ENCODE data around the gene GAD2.

GAD2 gene

GRCh38 chr10:26205223-26205622, 11.4 kb upstream of the GAD2 start:
- no peaks in the 10 kb centered on the region for H3K36me3 ChIP-seq (ENCODE audit: insufficient read depth)
- no peak for TF ChIP-seq CTCF (conservative IDR thresholded peaks at IDR 0.05; ENCODE audit: low read depth, low read length)
- no peak overlapping the region for H3K9ac ChIP-seq
- H3K27me3 ChIP-seq (ENCODE audit: insufficient read depth, low read depth) = no peaks in the 10 kb centered on the region
- no peak overlapping the region for H2AFZ ChIP-seq (ENCODE audit: low read depth)
- H3K4me3 ChIP-seq (IDR thresholded peaks at IDR 0.05; ENCODE audit: insufficient read depth, low read depth, low read length) = no peak overlapping the region
- H3K4me1 ChIP-seq (ENCODE audit: low read depth, poor library complexity, severe bottlenecking) = no peaks in the 10 kb centered on the region
- H3K79me2 ChIP-seq (ENCODE audit: insufficient read depth, low read depth) = no peaks in the 10 kb centered on the region
- H3K4me2 ChIP-seq = no peak overlapping the region
- H4K20me1 ChIP-seq (ENCODE audit: insufficient read depth) = no peaks in the 10 kb centered on the region
- no peak overlapping the region for H3K27ac ChIP-seq

GRCh38 chr10:26211781-26212444, 4.7 kb upstream of the GAD2 start:
- TF ChIP-seq CTCF (conservative IDR thresholded peaks at IDR 0.05; ENCODE audit: low read depth, low read length) = no peak
- H3K4me3 ChIP-seq (IDR thresholded peaks at IDR 0.05; ENCODE audit: insufficient read depth, low read depth, low read length) = no peak overlapping the region

GRCh38 chr10:26212511-26212910, 4.1 kb upstream of the GAD2 start:
- H3K36me3 ChIP-seq (ENCODE audit: insufficient read depth) = no peaks in the 10 kb centered on the region
- H3K4me2 ChIP-seq = no peak overlapping the region
- H3K9ac ChIP-seq = no peak overlapping the region
- H3K79me2 ChIP-seq (ENCODE audit: insufficient read depth, low read depth) = no peaks in the 10 kb centered on the region
- H3K4me1 ChIP-seq (ENCODE audit: low read depth, poor library complexity, severe bottlenecking) = no peaks in the 10 kb centered on the region
- H3K4me3 ChIP-seq (IDR thresholded peaks at IDR 0.05; ENCODE audit: insufficient read depth, low read depth, low read length) = no peak overlapping the region
- H3K27ac ChIP-seq = no peak overlapping the region
- no peaks in the 10 kb centered on the region for H4K20me1 ChIP-seq (ENCODE audit: insufficient read depth)
- H3K27me3 ChIP-seq (ENCODE audit: insufficient read depth, low read depth) = no peaks in the 10 kb centered on the region
- TF ChIP-seq CTCF (conservative IDR thresholded peaks at IDR 0.05; ENCODE audit: low read depth, low read length) = no peak
- no peak overlapping the region for H2AFZ ChIP-seq (ENCODE audit: low read depth)

More at GRCh38 chr10:26211781-26212444, 4.7 kb upstream of the GAD2 start:
- H3K36me3 ChIP-seq (ENCODE audit: insufficient read depth) = no peaks in the 10 kb centered on the region
- no peaks in the 10 kb centered on the region for H3K4me1 ChIP-seq (ENCODE audit: low read depth, poor library complexity, severe bottlenecking)
- no peaks in the 10 kb centered on the region for H3K27me3 ChIP-seq (ENCODE audit: insufficient read depth, low read depth)
- no peaks in the 10 kb centered on the region for H3K79me2 ChIP-seq (ENCODE audit: insufficient read depth, low read depth)
- H4K20me1 ChIP-seq (ENCODE audit: insufficient read depth) = no peaks in the 10 kb centered on the region
- H3K27ac ChIP-seq = no peak overlapping the region
- no peak overlapping the region for H3K9ac ChIP-seq
- H2AFZ ChIP-seq (ENCODE audit: low read depth) = no peak overlapping the region
- H3K4me2 ChIP-seq = no peak overlapping the region

- Histone ChIP-seq H3K36me3 (ENCODE audit: insufficient read depth) (no peaks in the 10 kb centered on the region), H3K4me3 (IDR thresholded peaks at IDR 0.05; ENCODE audit: insufficient read depth, low read depth, low read length) (no peak overlapping the region), H2AFZ (ENCODE audit: low read depth) (no peak overlapping the region), H3K27me3 (ENCODE audit: insufficient read depth, low read depth) (no peaks in the 10 kb centered on the region), H3K9ac (no peak overlapping the region), H3K4me2 (no peak overlapping the region), H3K27ac (no peak overlapping the region), H4K20me1 (ENCODE audit: insufficient read depth) (no peaks in the 10 kb centered on the region), H3K79me2 (ENCODE audit: insufficient read depth, low read depth) (no peaks in the 10 kb centered on the region), H3K4me1 (ENCODE audit: low read depth, poor library complexity, severe bottlenecking) (no peaks in the 10 kb centered on the region)
- TF ChIP-seq CTCF (conservative IDR thresholded peaks at IDR 0.05; ENCODE audit: low read depth, low read length) = no peak
Measured at GRCh38 chr10:26213157-26213800, 3.3 kb upstream of the GAD2 start.
